ENCODE results near the gene PTPRM. TPM values are rescaled to one million over a fixed set of nuclear protein-coding genes. Genes with fewer than 3 reads are reported as not detected.

PTPRM gene
- total RNA-seq, 1 experiment from 2014 or later = 100.0 TPM

DNA sequence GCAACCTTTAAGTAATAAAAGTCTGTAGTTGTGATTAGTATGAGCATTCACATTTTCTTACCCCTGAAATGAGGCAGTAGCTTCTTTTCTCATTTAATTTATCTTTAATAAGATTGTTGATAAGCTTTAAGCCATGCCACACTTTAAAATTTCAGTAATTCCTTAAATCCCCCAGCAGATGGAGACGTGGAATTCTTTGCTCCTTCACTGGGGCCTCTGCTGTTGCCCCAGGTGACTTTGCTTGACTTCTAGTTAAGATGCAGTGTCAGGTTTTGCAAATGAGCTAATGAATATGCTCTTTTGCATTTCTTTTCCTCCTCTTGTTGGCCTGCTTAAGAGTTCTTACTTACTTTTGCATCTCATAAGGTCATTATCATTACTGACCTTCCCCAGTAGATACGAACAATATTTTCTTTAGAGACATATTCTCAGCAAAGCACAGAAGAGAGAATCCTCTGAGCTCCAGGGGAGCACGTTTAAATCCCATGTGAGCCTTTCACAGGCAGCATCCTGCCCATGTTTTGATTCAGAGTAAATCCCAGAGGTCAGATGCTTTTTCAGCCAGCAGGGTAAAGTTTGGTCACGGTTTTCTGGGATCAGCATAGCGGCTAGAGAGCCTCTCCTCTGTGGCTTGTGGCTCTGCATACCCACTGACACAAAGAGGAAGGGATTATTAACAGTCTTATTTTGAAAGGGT lies 222.9 kb downstream of the PTPRM start:
- peaks cover 1% of the 10 kb centered on the region; the same call in 1 of the 2 replicates for H3K36me3 ChIP-seq (ENCODE audit: control insufficient read depth, insufficient read depth, low read length)
- TF ChIP-seq, protein P1, sequence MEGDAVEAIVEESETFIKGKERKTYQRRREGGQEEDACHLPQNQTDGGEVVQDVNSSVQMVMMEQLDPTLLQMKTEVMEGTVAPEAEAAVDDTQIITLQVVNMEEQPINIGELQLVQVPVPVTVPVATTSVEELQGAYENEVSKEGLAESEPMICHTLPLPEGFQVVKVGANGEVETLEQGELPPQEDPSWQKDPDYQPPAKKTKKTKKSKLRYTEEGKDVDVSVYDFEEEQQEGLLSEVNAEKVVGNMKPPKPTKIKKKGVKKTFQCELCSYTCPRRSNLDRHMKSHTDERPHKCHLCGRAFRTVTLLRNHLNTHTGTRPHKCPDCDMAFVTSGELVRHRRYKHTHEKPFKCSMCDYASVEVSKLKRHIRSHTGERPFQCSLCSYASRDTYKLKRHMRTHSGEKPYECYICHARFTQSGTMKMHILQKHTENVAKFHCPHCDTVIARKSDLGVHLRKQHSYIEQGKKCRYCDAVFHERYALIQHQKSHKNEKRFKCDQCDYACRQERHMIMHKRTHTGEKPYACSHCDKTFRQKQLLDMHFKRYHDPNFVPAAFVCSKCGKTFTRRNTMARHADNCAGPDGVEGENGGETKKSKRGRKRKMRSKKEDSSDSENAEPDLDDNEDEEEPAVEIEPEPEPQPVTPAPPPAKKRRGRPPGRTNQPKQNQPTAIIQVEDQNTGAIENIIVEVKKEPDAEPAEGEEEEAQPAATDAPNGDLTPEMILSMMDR (IDR thresholded peaks at IDR 0.05; ENCODE audit: insufficient read depth in 1 of 2, low read depth in 1 of 2, low read length in 1 of 2, severe bottlenecking in 1 of 2, unreplicated experiment in 1 of 2) = peak; percentile 52 to 56
- H3K27me3 ChIP-seq (replicated peaks; ENCODE audit: control insufficient read depth, insufficient read depth, low read length) = no peaks in the 10 kb centered on the region
- ChIA-PET POLR2A (no interaction called here), CTCF (interaction anchor here (0.6 to 1.7 kb wide), 10 partner anchors 14 to 691 kb away, joined by 3 to 14 read pairs (median 4); no protein-coding TSS in a partner anchor)
- no peaks in the 10 kb centered on the region for H3K9me3 ChIP-seq
- intact Hi-C loops (cut with micrococcal nuclease; ENCODE audit: unreplicated experiment) = loop anchor here (10.0 kb wide), 1 partner anchor 135 kb away; no protein-coding TSS in a partner anchor
- DNase-seq = peak in 1 of 2 experiments; percentile 44
- BruUV-seq (replicated peaks) = no TSS peak
- no peaks in the 10 kb centered on the region for H3K9me3 Mint-ChIP-seq (ENCODE audit: unreplicated experiment)
- H3K4me1 Mint-ChIP-seq (ENCODE audit: low read depth, unreplicated experiment) = peaks cover 14% of the 10 kb centered on the region
- H3K27ac Mint-ChIP-seq (ENCODE audit: unreplicated experiment) = no peak overlapping the region
- H3K4me3 Mint-ChIP-seq (ENCODE audit: unreplicated experiment) = no peak overlapping the region
- H3K36me3 Mint-ChIP-seq (ENCODE audit: insufficient read depth, unreplicated experiment) = peaks cover 11% of the 10 kb centered on the region
- H3K4me3 ChIP-seq (ENCODE audit: low read depth, low read length) = no peak overlapping the region
- H3K27me3 Mint-ChIP-seq (ENCODE audit: insufficient read depth, unreplicated experiment) = no peaks in the 10 kb centered on the region
- H3K4me1 ChIP-seq = peaks cover 13% of the 10 kb centered on the region

DNA sequence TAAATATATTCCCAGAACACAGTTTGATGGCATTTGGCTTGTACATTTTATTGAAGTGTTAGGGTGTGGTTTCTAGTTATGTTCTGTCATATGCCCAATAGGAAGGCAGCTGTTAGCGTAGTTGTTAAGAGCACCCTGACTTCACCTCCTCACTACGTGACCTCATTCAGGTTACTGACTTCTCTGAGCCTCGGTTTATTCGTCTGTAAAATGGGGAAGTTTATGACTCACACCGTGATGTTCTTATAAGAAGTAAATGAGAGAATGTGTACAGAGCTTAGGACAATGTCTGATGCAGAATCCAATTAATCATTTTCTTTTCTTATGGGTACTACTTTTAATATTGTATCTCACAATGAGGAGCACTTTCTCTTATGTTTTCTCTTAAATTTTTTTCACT lies 226.0 kb downstream of the PTPRM start:
- Mint-ChIP-seq H3K4me3 (ENCODE audit: unreplicated experiment) (no peak overlapping the region), H3K4me1 (ENCODE audit: low read depth, unreplicated experiment) (peaks cover 7% of the 10 kb centered on the region), H3K36me3 (ENCODE audit: insufficient read depth, unreplicated experiment) (peaks cover 18% of the 10 kb centered on the region), H3K27me3 (ENCODE audit: insufficient read depth, unreplicated experiment) (no peaks in the 10 kb centered on the region), H3K27ac (ENCODE audit: unreplicated experiment) (no peak overlapping the region), H3K9me3 (ENCODE audit: unreplicated experiment) (no peaks in the 10 kb centered on the region)
- ChIA-PET POLR2A (no interaction called here), CTCF (no interaction called here)
- Histone ChIP-seq H3K9me3 (no peaks in the 10 kb centered on the region), H3K4me3 (ENCODE audit: low read depth, low read length) (no peak overlapping the region), H3K36me3 (ENCODE audit: control insufficient read depth, insufficient read depth, low read length) (peaks cover 1% of the 10 kb centered on the region; the same call in 1 of the 2 replicates), H3K27me3 (replicated peaks; ENCODE audit: control insufficient read depth, insufficient read depth, low read length) (no peaks in the 10 kb centered on the region), H3K4me1 (peaks cover 13% of the 10 kb centered on the region)
- no TSS peak for BruUV-seq (replicated peaks)
- TF ChIP-seq, protein P1 (IDR thresholded peaks at IDR 0.05; ENCODE audit: insufficient read depth in 1 of 2, low read depth in 1 of 2, low read length in 1 of 2, severe bottlenecking in 1 of 2, unreplicated experiment in 1 of 2) = no peak
- intact Hi-C loops (cut with micrococcal nuclease; ENCODE audit: unreplicated experiment) = loop anchor here (10.0 kb wide), 1 partner anchor 132 kb away; no protein-coding TSS in a partner anchor
- DNase-seq = no peak

DNA sequence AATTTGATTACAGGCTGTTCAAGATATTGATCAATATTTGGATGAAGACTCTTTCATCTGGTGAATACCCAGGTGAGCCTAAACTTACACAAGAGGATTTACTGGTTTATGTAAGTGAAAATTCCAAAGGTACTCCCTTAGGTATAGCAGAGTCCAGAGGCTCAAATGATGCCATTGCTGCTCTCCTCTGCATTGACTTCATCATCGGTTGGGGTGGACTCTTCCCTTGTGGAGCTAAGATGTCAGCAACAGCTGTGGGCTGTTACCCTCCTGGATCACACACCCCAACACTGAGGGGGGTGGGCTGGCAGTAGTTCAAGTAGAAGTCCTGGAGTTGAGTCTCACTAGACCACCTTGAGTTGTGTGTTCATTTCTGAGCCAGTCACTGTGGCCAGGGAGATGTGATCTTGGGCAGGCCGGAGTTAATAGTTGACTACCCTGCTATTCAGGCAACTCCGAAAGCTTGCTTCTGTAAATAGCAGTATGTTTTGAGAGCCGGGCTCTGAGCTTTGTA lies 236.9 kb downstream of the PTPRM start:
- H3K27ac Mint-ChIP-seq (ENCODE audit: unreplicated experiment) = peak overlapping the region; percentile 53
- no peaks in the 10 kb centered on the region for H3K27me3 Mint-ChIP-seq (ENCODE audit: insufficient read depth, unreplicated experiment)
- intact Hi-C loops (cut with micrococcal nuclease; ENCODE audit: unreplicated experiment) = loop anchor here (5.0 kb wide), 1 partner anchor 53 kb away; no protein-coding TSS in a partner anchor
- peak overlapping the region; percentile 63 for H3K4me3 Mint-ChIP-seq (ENCODE audit: unreplicated experiment)
- H3K9me3 Mint-ChIP-seq (ENCODE audit: unreplicated experiment) = peaks cover under 1% of the 10 kb centered on the region
- H3K4me3 ChIP-seq (ENCODE audit: low read depth, low read length) = no peak overlapping the region
- POLR2A ChIA-PET = no interaction called here
- TF ChIP-seq, protein P1 (IDR thresholded peaks at IDR 0.05; ENCODE audit: insufficient read depth in 1 of 2, low read depth in 1 of 2, low read length in 1 of 2, severe bottlenecking in 1 of 2, unreplicated experiment in 1 of 2) = no peak
- H3K4me1 ChIP-seq = peaks cover 48% of the 10 kb centered on the region
- no peaks in the 10 kb centered on the region for H3K27me3 ChIP-seq (replicated peaks; ENCODE audit: control insufficient read depth, insufficient read depth, low read length)
- peaks cover 33% of the 10 kb centered on the region for H3K36me3 Mint-ChIP-seq (ENCODE audit: insufficient read depth, unreplicated experiment)
- peaks cover 50% of the 10 kb centered on the region for H3K4me1 Mint-ChIP-seq (ENCODE audit: low read depth, unreplicated experiment)
- no peaks in the 10 kb centered on the region; the same call in 1 of the 2 replicates for H3K9me3 ChIP-seq
- H3K36me3 ChIP-seq (ENCODE audit: control insufficient read depth, insufficient read depth, low read length) = no peaks in the 10 kb centered on the region; the same call in 1 of the 2 replicates
- no TSS peak for BruUV-seq (replicated peaks)
- CTCF ChIA-PET = interaction anchor here (2.3 kb wide), 1 partner anchor 14 kb away, joined by 14 read pairs; no protein-coding TSS in a partner anchor
- peak; percentile 44 to 45 for DNase-seq

Data from Caco-2 (cell line).